ENCODE results near the gene PDP2.

The PDP2 gene

DNA sequence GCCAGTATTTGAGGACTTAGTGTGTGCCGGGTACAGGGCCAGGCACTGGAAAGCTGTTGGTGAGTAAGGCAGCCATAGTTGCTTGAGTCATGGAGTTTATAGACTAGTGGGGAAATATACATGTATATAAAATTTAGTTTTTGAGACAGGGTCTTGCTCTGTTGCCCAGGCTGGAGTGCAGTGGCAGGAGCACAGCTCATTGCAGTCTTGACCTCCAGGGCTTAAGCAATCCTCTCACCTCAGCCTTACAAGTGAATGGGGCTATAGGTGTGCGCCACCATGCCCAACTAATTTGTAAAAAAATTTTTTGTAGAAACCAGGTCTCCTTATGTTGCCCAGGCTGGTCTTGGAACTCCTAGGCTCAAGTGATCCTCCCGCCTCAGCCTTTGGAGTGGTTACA is 2.4 kb downstream of the PDP2 start:
- Histone ChIP-seq H3K27me3 (ENCODE audit: insufficient read depth, low read length, poor library complexity) (no peaks in the 10 kb centered on the region), H3K4me3 (ENCODE audit: low read depth in 1 of 2, low read length in 2 of 2) (no peak overlapping the region), H4K20me1 (ENCODE audit: insufficient read depth, low read length) (peaks cover 40% of the 10 kb centered on the region), H2AFZ (ENCODE audit: low read depth, low read length) (no peak overlapping the region), H3K36me3 (ENCODE audit: insufficient read depth, low read length) (peaks cover 50% of the 10 kb centered on the region), H3K4me1 (ENCODE audit: insufficient read depth, low read length) (peaks cover 63% of the 10 kb centered on the region), H3K27ac (ENCODE audit: low read length) (no peak overlapping the region), H3K9me3 (ENCODE audit: insufficient read depth, low read length, severe bottlenecking) (no peaks in the 10 kb centered on the region), H3K9ac (ENCODE audit: low read depth, low read length) (0 out of 2 replicates have a peak overlapping the region, but pooled peaks have one; percentile 97), H3K79me2 (ENCODE audit: insufficient read depth, low read length) (peaks cover 68% of the 10 kb centered on the region), H3K4me2 (ENCODE audit: insufficient read depth, low read length) (peak overlapping the region; percentile 82; the same call in 1 of the 2 replicates)
- ATAC-seq (ENCODE audit: insufficient read depth, low read depth) = no peak
- no peak for DNase-seq
- no peak for TF ChIP-seq EZH2 (IDR thresholded peaks at IDR 0.05; ENCODE audit: borderline replicate concordance, low read depth, low read length, severe bottlenecking)
- TF ChIP-seq, protein P1, sequence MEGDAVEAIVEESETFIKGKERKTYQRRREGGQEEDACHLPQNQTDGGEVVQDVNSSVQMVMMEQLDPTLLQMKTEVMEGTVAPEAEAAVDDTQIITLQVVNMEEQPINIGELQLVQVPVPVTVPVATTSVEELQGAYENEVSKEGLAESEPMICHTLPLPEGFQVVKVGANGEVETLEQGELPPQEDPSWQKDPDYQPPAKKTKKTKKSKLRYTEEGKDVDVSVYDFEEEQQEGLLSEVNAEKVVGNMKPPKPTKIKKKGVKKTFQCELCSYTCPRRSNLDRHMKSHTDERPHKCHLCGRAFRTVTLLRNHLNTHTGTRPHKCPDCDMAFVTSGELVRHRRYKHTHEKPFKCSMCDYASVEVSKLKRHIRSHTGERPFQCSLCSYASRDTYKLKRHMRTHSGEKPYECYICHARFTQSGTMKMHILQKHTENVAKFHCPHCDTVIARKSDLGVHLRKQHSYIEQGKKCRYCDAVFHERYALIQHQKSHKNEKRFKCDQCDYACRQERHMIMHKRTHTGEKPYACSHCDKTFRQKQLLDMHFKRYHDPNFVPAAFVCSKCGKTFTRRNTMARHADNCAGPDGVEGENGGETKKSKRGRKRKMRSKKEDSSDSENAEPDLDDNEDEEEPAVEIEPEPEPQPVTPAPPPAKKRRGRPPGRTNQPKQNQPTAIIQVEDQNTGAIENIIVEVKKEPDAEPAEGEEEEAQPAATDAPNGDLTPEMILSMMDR (IDR thresholded peaks at IDR 0.05; ENCODE audit: borderline replicate concordance, extremely low read depth, low read length, poor library complexity, severe bottlenecking) = no peak

DNA sequence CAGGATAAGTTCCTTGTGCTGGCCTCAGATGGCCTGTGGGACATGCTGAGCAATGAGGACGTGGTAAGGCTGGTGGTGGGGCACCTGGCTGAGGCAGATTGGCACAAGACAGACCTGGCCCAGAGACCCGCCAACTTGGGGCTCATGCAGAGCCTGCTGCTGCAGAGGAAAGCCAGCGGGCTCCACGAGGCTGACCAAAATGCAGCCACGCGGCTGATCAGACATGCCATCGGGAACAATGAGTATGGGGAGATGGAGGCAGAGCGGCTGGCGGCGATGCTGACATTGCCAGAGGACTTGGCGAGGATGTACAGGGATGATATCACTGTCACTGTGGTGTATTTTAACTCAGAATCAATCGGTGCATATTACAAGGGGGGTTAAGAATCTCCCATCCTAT is 5.2 kb downstream of the PDP2 start:
- H3K36me3 ChIP-seq (ENCODE audit: insufficient read depth, low read length) = peaks cover 65% of the 10 kb centered on the region
- ATAC-seq (ENCODE audit: insufficient read depth, low read depth) (no peak), DNase-seq (no peak)
- H2AFZ ChIP-seq (ENCODE audit: low read depth, low read length) = no peak overlapping the region
- H3K9me3 ChIP-seq (ENCODE audit: insufficient read depth, low read length, severe bottlenecking) = no peaks in the 10 kb centered on the region
- no peak overlapping the region for H3K27ac ChIP-seq (ENCODE audit: low read length)
- H3K4me3 ChIP-seq (ENCODE audit: low read depth in 1 of 2, low read length in 2 of 2) = no peak overlapping the region
- H3K4me1 ChIP-seq (ENCODE audit: insufficient read depth, low read length) = peaks cover 38% of the 10 kb centered on the region
- H3K9ac ChIP-seq (ENCODE audit: low read depth, low read length) = no peak overlapping the region
- TF ChIP-seq, protein P1 (IDR thresholded peaks at IDR 0.05; ENCODE audit: borderline replicate concordance, extremely low read depth, low read length, poor library complexity, severe bottlenecking) = no peak
- TF ChIP-seq EZH2 (IDR thresholded peaks at IDR 0.05; ENCODE audit: borderline replicate concordance, low read depth, low read length, severe bottlenecking) = no peak
- no peak overlapping the region for H3K4me2 ChIP-seq (ENCODE audit: insufficient read depth, low read length)
- no peaks in the 10 kb centered on the region for H3K27me3 ChIP-seq (ENCODE audit: insufficient read depth, low read length, poor library complexity)
- H3K79me2 ChIP-seq (ENCODE audit: insufficient read depth, low read length) = peaks cover 80% of the 10 kb centered on the region
- peaks cover 46% of the 10 kb centered on the region for H4K20me1 ChIP-seq (ENCODE audit: insufficient read depth, low read length)

DNA sequence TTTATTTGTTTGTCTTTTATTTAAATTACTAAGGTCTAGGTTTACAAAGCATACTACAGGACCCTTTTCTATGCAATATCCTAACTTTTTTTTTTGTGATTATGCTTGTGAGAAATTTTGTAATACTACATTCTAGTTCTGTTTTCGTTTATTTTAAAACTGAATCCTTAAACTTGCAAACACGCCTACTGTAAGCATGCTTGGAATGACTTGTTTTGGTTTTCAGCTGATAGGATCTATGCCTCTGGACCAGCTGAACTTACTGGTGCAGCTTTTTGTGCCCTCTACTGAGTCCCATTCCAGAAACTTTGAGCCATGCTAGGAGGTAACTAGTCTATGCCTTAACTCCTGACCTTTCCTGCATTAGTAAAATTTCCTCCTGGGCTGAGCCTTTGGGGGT is 6.0 kb downstream of the PDP2 start:
- peaks cover 46% of the 10 kb centered on the region for H4K20me1 ChIP-seq (ENCODE audit: insufficient read depth, low read length)
- H3K27ac ChIP-seq (ENCODE audit: low read length) = no peak overlapping the region
- no peak overlapping the region for H3K4me2 ChIP-seq (ENCODE audit: insufficient read depth, low read length)
- peaks cover 70% of the 10 kb centered on the region for H3K36me3 ChIP-seq (ENCODE audit: insufficient read depth, low read length)
- no peak overlapping the region for H2AFZ ChIP-seq (ENCODE audit: low read depth, low read length)
- H3K4me3 ChIP-seq (ENCODE audit: low read depth in 1 of 2, low read length in 2 of 2) = no peak overlapping the region
- H3K4me1 ChIP-seq (ENCODE audit: insufficient read depth, low read length) = peaks cover 33% of the 10 kb centered on the region
- TF ChIP-seq, protein P1 (IDR thresholded peaks at IDR 0.05; ENCODE audit: borderline replicate concordance, extremely low read depth, low read length, poor library complexity, severe bottlenecking) = no peak
- TF ChIP-seq EZH2 (IDR thresholded peaks at IDR 0.05; ENCODE audit: borderline replicate concordance, low read depth, low read length, severe bottlenecking) = no peak
- H3K9me3 ChIP-seq (ENCODE audit: insufficient read depth, low read length, severe bottlenecking) = no peaks in the 10 kb centered on the region
- H3K79me2 ChIP-seq (ENCODE audit: insufficient read depth, low read length) = peaks cover 74% of the 10 kb centered on the region
- ATAC-seq (ENCODE audit: insufficient read depth, low read depth) (no peak), DNase-seq (no peak)
- no peaks in the 10 kb centered on the region for H3K27me3 ChIP-seq (ENCODE audit: insufficient read depth, low read length, poor library complexity)
- H3K9ac ChIP-seq (ENCODE audit: low read depth, low read length) = no peak overlapping the region

DNA sequence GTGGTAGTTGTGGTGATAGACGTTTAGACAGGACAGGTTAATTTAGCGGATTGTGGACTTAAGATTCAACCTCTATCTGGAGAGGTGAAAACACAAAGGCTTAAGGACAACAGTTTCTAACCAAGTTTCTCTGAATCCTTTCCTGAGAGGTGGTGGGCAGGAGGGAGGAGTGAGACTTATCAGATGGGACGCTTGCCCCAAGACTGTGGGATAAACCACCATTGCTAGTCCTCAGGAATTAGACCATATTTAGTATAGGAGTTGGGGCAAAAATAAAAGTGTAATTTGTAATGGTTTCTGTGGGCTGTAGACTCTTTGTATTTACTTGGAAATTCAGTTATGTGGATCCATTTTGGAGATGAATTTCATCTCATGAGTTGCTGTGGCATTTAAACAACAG is 6.6 kb downstream of the PDP2 start:
- Histone ChIP-seq H3K27me3 (ENCODE audit: insufficient read depth, low read length, poor library complexity) (no peaks in the 10 kb centered on the region), H3K36me3 (ENCODE audit: insufficient read depth, low read length) (peaks cover 72% of the 10 kb centered on the region), H3K4me1 (ENCODE audit: insufficient read depth, low read length) (peaks cover 27% of the 10 kb centered on the region), H3K4me3 (ENCODE audit: low read depth in 1 of 2, low read length in 2 of 2) (no peak overlapping the region), H3K27ac (ENCODE audit: low read length) (no peak overlapping the region; the same call in 1 of the 2 replicates), H3K9ac (ENCODE audit: low read depth, low read length) (no peak overlapping the region), H4K20me1 (ENCODE audit: insufficient read depth, low read length) (peaks cover 40% of the 10 kb centered on the region), H3K9me3 (ENCODE audit: insufficient read depth, low read length, severe bottlenecking) (no peaks in the 10 kb centered on the region), H3K79me2 (ENCODE audit: insufficient read depth, low read length) (peaks cover 68% of the 10 kb centered on the region), H3K4me2 (ENCODE audit: insufficient read depth, low read length) (no peak overlapping the region), H2AFZ (ENCODE audit: low read depth, low read length) (no peak overlapping the region)
- ATAC-seq (ENCODE audit: insufficient read depth, low read depth) = no peak
- DNase-seq = no peak
- TF ChIP-seq, protein P1 (IDR thresholded peaks at IDR 0.05; ENCODE audit: borderline replicate concordance, extremely low read depth, low read length, poor library complexity, severe bottlenecking) = no peak
- TF ChIP-seq EZH2 (IDR thresholded peaks at IDR 0.05; ENCODE audit: borderline replicate concordance, low read depth, low read length, severe bottlenecking) = no peak
